HG03095 (cell line): ENCODE data around the gene OLAH.

Experiments
- ATAC-seq: cut with Tn5 transposase; IDR thresholded peaks from one replicate; pipeline ENCODE4 v1.9.1; 2021; ENCODE audit warnings: moderate library complexity; ENCODE audit not compliant: unreplicated experiment

Gene OLAH

GRCh38 chr10:15122477-15123030 is 78.8 kb downstream of the OLAH start:
- ATAC-seq, result peak; percentile 95
